ENCODE results near the gene LRTM1. TPM values are rescaled to one million over a fixed set of nuclear protein-coding genes. Genes with fewer than 3 reads are reported as not detected.

Gene LRTM1
- total RNA-seq, 4 donors from 2014 or later: not detected

DNA sequence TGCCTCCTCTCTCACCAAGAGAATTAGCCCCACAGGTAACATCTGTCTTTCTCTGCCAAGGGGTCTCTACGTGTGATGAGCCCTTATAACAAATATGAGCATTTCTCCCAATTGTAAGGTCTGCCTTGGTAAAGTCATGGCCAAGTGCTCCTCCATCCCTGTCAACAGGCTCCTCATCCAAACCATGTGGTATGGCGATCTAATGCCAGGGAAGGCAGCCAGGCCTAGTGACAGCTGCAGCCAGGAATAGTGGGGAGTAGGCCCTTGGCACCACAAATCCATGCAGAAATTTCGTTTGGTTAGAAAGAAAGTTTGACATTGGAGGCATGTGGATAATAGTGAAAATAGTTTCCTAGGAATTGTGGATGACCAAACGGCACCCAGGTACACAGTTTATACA is 4.7 kb upstream of the LRTM1 start:
- DNase-seq: no peak
- TF ChIP-seq EP300 (IDR thresholded peaks at IDR 0.05; ENCODE audit: low read depth): no peak
- TF ChIP-seq POLR2AphosphoS5 (IDR thresholded peaks at IDR 0.05): no peak
- no peak for TF ChIP-seq POLR2A (IDR thresholded peaks at IDR 0.05)
- TF ChIP-seq, protein P1, sequence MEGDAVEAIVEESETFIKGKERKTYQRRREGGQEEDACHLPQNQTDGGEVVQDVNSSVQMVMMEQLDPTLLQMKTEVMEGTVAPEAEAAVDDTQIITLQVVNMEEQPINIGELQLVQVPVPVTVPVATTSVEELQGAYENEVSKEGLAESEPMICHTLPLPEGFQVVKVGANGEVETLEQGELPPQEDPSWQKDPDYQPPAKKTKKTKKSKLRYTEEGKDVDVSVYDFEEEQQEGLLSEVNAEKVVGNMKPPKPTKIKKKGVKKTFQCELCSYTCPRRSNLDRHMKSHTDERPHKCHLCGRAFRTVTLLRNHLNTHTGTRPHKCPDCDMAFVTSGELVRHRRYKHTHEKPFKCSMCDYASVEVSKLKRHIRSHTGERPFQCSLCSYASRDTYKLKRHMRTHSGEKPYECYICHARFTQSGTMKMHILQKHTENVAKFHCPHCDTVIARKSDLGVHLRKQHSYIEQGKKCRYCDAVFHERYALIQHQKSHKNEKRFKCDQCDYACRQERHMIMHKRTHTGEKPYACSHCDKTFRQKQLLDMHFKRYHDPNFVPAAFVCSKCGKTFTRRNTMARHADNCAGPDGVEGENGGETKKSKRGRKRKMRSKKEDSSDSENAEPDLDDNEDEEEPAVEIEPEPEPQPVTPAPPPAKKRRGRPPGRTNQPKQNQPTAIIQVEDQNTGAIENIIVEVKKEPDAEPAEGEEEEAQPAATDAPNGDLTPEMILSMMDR (IDR thresholded peaks at IDR 0.05): no peak
- Histone ChIP-seq H3K9me3 (no peaks in the 10 kb centered on the region), H3K27me3 (no peaks in the 10 kb centered on the region), H3K4me3 (no peak overlapping the region), H3K27ac (no peak overlapping the region), H3K4me1 (no peaks in the 10 kb centered on the region), H3K36me3 (no peaks in the 10 kb centered on the region)
- in situ Hi-C loops (cut with MboI; ENCODE audit: low pct_ligation_motif_present in 1 of 4, low pct_unique_long_range_greater_than_20kb in 1 of 4, low sequenced_read_pairs in 3 of 4) (no loop called here), intact Hi-C loops (cut with DNase I; ENCODE audit: low total_unique reads) (no loop called here)
- 66 to 76% methylated on average over 3 to 4 of the region's 4 CpGs for WGBS, 2 donors (ENCODE audit: low coverage in 1 of 2)

DNA sequence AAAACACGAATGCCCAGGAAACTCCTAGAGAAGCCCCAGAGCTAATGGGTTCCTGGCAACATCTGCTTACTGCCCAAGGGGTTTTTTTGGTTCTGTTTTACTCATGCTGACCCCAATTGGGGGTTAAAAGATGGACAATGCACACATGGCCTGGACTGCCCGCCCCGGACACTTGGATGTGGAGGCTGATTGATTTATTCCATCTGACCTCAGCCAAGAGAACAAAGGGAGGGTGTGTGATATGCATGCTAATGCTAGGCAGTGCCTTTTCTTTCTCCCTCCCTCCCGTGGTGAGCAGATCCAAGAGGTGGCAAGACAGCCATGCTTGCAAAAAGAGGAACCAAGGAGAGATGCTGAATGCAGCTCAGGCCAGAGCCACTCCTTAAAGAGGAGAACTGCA is 3.3 kb upstream of the LRTM1 start:
- DNase-seq: no peak
- Histone ChIP-seq H3K9me3 (no peaks in the 10 kb centered on the region), H3K27me3 (no peaks in the 10 kb centered on the region), H3K27ac (no peak overlapping the region), H3K4me3 (no peak overlapping the region), H3K36me3 (no peaks in the 10 kb centered on the region), H3K4me1 (no peaks in the 10 kb centered on the region)
- intact Hi-C loops (cut with DNase I; ENCODE audit: low total_unique reads) (no loop called here), in situ Hi-C loops (cut with MboI; ENCODE audit: low pct_ligation_motif_present in 1 of 4, low pct_unique_long_range_greater_than_20kb in 1 of 4, low sequenced_read_pairs in 3 of 4) (no loop called here)
- TF ChIP-seq, protein P1 (IDR thresholded peaks at IDR 0.05): no peak
- no peak for TF ChIP-seq POLR2A (IDR thresholded peaks at IDR 0.05)
- no peak for TF ChIP-seq EP300 (IDR thresholded peaks at IDR 0.05; ENCODE audit: low read depth)
- no peak for TF ChIP-seq POLR2AphosphoS5 (IDR thresholded peaks at IDR 0.05)
- WGBS, 2 donors (ENCODE audit: low coverage in 1 of 2): 63% methylated on average over 4 of the region's 4 CpGs; no CpG with 5 or more reads in 1 of the 2 donors

DNA sequence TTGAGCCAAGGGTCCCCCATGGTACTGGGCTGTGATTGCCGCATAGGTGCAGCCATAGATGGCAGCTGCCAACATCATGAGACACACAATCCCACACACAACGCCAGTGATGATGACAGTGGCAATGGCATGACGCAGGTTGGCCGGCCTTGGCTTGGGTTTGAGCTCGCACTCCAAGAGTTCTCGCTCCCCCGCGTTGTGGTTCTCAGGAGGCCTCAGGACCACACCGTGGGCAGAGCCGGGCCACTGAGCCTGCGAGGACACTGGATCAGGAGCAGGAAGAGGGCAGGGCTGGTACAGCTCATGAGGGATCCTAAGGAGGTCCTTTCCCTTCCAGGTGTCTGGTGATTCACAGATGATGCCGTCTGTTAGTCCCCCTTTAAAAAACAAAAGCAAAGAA is 9.3 kb downstream of the LRTM1 start:
- TF ChIP-seq POLR2AphosphoS5 (IDR thresholded peaks at IDR 0.05) (no peak), EP300 (IDR thresholded peaks at IDR 0.05; ENCODE audit: low read depth) (no peak), POLR2A (IDR thresholded peaks at IDR 0.05) (no peak)
- TF ChIP-seq, protein P1 (IDR thresholded peaks at IDR 0.05): no peak
- Histone ChIP-seq H3K27me3 (no peaks in the 10 kb centered on the region), H3K4me1 (no peaks in the 10 kb centered on the region), H3K36me3 (no peaks in the 10 kb centered on the region), H3K27ac (no peak overlapping the region), H3K9me3 (no peaks in the 10 kb centered on the region), H3K4me3 (no peak overlapping the region)
- 80 to 97% methylated on average over 2 to 12 of the region's 12 CpGs for WGBS, 2 donors (ENCODE audit: low coverage in 1 of 2)
- DNase-seq: no peak
- in situ Hi-C loops (cut with MboI; ENCODE audit: low pct_ligation_motif_present in 1 of 4, low pct_unique_long_range_greater_than_20kb in 1 of 4, low sequenced_read_pairs in 3 of 4) (no loop called here), intact Hi-C loops (cut with DNase I; ENCODE audit: low total_unique reads) (no loop called here)

DNA sequence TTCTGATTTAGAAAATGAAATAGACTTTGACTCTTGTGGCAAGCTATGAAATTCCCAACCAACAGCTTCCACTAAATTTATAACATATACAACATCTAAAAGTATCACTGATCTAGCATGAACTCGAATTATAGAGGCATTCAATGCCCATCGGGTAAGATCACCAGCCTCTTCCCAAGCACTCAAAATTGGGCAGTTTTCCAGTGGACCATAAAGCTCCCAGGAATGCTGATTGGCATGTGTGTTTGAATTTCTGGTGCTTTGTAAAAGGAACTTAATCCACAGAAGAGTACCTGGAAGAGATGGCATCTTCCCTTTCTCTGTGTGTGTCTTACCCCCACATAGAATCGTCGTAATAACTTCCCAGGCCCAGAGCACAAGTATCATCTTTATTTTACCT is 10.0 kb downstream of the LRTM1 start:
- WGBS, 2 donors (ENCODE audit: low coverage in 1 of 2): 74 to 85% methylated on average over 4 of the region's 4 CpGs
- H3K36me3 ChIP-seq: no peaks in the 10 kb centered on the region
- H3K27ac ChIP-seq: no peak overlapping the region
- H3K4me3 ChIP-seq: no peak overlapping the region
- H3K9me3 ChIP-seq: no peaks in the 10 kb centered on the region
- no peaks in the 10 kb centered on the region for H3K4me1 ChIP-seq
- no peak for DNase-seq
- intact Hi-C loops (cut with DNase I; ENCODE audit: low total_unique reads): no loop called here
- no peak for TF ChIP-seq EP300 (IDR thresholded peaks at IDR 0.05; ENCODE audit: low read depth)
- TF ChIP-seq POLR2A (IDR thresholded peaks at IDR 0.05): no peak
- TF ChIP-seq, protein P1 (IDR thresholded peaks at IDR 0.05): no peak
- in situ Hi-C loops (cut with MboI; ENCODE audit: low pct_ligation_motif_present in 1 of 4, low pct_unique_long_range_greater_than_20kb in 1 of 4, low sequenced_read_pairs in 3 of 4): no loop called here
- no peaks in the 10 kb centered on the region for H3K27me3 ChIP-seq
